Measurements from ENCODE around the gene ZNF362.

The ZNF362 gene

DNA sequence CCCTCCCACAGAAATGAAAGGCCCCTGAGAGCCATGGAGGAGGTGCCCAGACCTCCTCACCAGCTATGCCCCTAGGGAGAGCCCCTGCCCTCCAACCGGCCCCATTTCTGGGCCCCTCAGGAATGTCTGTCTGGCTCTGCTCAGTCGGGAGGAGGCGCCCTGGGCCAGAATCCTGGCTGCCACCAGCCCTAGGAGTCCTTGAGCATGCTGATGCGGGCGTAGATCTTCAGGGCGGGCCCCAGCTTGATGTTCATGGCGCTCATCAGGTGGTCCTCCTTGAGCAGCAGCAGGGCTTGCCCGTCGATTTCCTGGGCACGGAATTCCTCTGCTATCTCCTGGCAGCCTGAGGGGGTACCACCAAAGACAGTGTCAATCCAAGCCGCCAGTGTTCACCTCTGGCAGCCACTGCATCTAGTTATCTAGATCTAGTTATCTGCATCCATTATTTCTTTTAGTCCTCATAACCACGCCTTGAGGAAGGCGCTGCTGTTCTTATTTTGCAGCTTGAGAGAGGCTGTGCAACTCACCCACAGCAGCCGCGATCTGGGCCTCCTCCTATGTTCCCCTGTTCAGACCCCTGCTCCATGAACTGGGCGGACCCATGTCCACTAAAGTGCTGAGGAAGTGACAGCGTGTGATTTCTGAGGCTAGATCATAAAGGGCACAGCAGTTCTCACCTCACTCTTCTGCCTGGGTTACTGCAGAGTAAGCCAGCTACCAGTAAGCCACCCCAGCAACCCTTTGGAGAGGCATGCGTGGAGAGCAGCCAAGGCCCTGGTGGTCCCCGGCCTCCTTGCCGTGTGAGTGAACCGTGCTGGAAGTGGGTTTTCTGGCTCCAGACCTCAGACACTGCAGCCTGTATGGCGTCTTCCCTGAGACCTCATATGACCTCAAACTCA, 68.6 kb downstream of the ZNF362 start:
- DNase-seq (ENCODE audit: low read depth in 2 of 2): no peak

DNA sequence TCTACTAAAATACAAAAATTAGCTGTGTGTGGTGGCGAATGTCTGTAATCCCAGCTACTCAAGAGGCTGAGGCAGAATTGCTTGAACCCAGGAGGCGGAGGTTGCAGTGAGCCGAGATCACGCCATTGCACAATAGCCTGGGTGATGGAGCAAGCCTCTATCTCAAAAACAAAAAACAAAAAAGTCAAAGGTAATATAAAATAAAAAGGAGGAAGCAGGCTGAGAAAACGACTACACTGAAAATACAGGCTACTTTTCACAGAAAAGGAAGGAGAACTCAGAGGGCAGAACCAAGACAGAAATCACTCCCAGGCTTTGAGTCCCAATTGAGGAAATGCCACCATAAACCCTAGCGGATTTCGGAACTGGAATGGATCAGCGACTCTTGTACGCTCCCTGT, 70.5 kb downstream of the ZNF362 start:
- no peak for DNase-seq (ENCODE audit: low read depth in 2 of 2)

DNA sequence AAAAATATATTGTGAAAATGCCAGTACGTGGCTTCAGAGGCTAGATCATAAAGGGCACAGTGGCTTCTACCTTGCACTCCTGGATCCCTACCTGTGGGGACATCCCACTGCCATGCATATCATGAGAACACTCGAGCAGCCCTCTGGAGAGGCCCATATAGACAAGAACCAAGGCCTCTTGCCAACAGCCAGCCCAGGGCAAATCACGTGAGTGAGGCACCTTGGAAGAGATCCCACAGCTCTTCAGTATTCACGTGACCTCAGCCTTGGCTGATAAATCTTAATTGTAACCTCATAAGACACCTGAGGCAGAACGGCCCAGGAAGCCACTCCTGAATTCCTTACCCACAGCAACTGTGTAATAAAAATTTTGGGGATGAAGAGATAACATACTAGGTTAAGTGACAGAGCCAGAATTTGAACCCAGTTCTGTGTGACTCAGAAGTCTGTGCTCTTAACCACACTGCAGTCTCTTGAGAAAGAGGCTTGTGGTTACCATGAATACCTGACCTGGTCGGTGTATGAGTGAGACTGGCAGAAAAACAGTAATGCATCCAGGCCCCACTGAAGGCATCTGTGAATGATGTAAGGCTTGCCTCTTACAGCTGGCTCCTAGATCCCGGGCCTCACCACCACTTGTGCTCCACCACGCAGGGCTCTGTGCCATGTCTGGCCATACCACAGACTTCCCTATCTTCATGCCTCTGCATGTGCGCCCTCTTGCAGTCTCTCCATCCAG, 71.5 kb downstream of the ZNF362 start:
- DNase-seq (ENCODE audit: low read depth in 2 of 2): peak; percentile 74 to 78

DNA sequence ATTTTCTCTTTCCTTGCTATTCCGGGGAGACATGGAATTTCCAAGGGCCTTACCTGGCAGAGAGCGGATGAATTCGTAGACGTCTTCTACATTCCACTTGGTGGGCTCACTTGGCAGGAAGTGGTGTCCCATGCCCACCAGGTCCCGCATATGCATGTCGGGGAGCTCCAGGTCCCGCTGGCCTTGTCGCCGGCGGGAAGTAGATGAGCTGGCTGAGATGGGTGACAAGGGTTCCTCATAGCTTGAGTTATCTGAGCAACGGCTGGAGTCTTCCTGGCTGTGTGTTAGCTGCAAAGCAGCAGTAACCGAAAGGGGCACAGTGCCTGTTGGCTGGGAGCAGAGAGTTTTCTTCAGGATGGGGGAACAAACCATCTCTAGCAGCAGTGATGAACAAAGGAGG, 72.5 kb downstream of the ZNF362 start:
- DNase-seq (ENCODE audit: low read depth in 2 of 2): no peak

DNA sequence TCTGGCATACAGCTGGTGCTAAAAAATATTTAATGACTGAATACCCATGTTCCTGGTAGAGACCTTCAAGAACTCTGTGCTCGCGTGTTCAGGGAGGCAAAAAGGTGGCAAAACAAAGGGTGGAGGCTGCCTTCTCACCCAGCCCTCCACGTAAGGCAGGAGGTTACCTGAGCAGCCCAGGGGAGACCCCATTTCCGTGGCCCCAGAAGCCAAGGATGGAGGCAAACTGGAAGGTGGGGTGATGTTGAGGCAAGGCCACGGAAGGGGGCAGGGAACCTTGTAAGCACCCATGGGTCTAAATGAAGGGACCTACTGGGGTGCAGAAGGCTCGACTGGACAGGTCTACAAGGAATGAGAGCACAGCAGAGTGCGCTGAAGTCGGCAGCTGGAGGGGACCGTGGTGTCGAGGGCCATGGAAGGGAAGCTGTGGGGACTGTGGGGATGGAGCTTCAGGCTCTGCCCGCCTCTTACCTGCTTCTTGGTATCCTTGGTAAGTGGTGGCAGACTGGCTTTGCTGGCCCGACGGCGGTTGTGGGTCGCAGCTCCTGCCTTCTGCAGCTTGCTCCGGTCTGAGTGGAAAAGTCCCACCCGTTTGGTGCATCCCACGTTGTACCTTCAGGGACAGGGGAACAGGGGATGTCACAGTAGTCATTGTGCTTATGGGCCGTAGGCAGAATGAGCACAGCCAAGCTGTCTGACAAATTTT, 73.5 kb downstream of the ZNF362 start:
- no peak for DNase-seq (ENCODE audit: low read depth in 2 of 2)

DNA sequence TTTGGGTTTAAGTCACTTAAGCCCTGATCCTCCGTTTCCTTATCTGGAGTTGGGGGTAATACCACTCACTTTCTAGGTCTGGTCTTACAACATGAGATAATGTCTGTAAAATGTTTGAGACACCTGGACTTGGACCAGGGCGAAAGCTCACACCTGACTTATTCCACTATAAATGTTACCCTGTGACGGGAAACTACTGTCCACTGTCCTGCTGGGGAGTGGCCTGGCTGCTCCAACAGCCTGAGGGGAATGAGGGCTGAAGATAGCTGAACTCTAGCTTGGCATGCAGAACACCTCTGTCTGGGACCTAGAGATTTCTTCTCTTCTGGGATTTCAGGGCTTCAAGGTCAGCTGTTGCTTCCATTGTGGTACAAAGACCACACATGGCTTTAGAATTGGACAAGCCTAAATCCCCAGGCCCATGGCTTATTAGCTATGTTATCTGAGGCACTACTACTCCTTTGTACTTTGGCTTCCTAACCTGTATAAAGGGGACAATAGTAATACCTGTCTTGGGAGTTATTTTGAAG, 74.1 kb downstream of the ZNF362 start:
- DNase-seq (ENCODE audit: low read depth in 2 of 2): no peak

DNA sequence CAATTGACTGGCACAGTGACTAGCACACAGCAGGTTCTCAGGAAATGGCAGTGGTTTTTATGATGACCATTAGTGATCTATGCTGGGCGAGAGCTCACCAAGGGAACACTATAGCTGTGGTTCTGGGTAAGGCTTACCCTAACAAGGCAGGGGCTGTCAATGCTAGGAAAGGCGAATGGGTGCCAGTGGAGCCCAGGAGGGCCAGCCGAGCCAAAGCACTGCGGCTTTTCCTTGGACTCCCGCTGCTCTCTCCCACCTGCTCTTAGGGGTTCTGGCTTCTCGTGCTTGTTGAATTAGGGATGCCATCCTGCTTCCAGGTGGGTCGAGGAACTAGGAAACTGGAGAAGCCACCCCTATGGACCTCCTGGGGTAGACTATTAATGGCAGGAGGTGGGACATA, 74.6 kb downstream of the ZNF362 start:
- no peak for DNase-seq (ENCODE audit: low read depth in 2 of 2)

DNA sequence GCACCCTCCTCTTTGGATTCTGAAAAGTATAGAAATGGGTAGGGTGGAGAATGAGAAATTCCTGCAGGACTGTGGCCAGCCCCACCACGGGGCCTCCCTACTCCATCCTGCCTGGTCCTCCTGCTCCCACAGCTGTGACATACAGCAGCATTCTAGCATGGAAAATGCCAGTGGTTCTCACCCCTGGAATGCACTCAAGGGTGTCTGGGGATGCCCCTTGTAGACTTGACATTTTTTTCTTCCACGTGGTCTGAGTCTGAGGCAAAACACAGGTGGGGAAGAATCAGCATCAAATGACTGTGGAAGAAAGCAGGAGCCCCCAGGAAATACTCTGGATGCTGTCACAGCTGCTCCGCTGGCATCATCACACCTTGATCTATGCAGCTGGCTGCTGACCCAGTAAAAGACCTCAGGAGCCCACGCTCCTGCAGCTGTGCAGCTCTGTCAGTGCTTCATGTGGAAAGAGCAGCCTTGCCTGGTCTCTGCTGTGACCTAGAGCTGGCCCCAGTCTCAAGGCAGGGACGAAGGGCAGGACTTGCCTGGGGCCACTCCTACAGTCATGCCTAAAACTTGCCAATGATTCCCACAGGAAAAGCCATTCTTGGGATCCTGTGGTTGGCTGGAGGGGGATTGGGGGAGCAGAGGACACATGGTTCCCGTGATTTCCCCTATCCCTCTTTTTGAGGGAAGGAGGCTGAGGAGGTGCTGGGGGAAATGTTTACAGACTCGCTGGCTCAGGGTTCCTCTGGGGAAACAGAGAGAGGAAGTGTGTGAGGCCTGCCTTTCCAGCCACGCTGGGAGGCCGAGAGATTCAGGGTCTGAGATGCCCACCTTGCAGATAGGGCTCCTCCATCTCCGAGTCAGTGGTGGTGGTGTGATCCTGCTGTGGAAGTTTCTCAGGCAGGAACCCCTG, 75.4 kb downstream of the ZNF362 start:
- DNase-seq (ENCODE audit: low read depth in 2 of 2): no peak

DNA sequence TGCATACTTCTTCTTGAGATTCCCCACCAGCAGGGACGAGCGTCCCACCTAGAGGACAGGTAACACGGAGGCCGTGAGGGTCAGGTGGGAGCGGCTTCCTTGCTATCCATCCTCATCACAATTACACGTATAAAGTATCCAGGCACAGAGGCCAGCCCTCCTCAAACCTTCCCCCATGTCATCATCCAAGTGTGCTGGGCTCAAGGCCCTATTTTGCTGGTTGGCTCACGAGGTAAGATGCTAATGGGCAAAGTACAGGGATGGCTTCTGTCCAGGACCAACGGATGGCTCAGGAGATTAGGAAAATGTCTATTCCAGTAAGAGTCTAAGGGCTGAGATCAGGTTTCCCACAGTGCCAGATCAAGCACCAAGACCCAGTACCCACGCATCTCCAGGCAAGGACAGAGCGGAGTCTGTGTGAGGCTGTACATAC, 76.1 kb downstream of the ZNF362 start:
- DNase-seq (ENCODE audit: low read depth in 2 of 2): no peak

DNA sequence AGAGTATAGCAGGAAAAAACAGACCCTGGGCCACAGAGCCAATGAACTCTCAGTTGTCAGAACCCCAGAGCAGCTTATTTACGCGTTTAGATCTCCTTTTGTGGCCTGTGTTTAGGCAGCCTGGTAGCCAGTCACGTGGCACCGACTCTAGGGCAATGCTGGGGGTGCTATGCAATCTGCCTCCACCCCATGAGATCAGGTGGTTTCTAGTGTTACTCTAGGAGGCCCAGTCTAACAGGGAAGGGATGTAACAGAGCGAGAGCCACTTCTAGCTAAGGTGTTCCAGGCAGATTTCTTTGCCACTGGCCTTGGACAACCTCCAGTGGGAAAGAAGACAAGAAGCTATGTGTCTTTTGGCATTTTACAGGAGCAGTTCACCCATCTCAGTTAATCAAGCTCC, 76.6 kb downstream of the ZNF362 start:
- DNase-seq (ENCODE audit: low read depth in 2 of 2): no peak

DNA sequence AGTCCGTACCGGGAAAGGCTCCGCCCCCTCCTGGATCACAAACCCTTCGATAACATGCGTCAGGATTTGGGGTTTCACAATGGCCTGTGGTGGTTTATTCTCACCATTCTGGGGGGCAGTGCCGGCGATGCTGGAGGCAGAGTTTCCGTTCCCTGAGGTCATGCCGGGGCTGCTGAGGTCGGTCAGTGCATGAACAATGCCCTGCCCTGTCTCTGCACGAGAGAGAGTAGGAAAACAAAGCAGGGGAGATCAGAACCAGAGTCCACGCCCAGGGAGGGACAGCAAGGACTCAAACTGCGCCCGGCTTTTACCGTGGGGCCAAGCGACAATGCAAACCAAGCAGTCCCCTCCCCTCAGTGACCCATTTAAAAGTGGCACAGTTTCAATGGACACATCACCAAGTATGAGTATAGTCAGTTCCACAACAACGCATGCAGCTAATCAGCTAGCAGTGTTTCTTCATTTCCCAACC, 77.8 kb downstream of the ZNF362 start:
- no peak for DNase-seq (ENCODE audit: low read depth in 2 of 2)

DNA sequence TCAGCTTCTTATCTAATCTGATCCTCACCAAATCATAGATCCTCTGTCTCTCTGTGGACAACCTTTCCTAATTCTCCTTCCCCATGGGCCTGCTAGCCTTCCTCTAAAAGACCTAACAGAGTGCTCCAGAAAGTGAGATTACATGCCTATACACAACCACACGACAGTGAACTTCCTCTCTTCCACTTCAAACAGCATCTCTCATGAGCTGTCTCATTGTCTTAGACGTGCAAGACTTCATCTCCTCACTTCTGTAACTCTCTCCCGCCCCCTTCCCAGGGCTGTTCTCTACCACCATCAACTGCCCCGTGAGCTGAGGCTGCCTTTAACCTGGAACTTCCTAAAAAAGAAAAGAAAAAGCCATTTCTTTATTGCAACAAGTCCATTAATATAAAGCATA, 78.7 kb downstream of the ZNF362 start:
- no peak for DNase-seq (ENCODE audit: low read depth in 2 of 2)

DNA sequence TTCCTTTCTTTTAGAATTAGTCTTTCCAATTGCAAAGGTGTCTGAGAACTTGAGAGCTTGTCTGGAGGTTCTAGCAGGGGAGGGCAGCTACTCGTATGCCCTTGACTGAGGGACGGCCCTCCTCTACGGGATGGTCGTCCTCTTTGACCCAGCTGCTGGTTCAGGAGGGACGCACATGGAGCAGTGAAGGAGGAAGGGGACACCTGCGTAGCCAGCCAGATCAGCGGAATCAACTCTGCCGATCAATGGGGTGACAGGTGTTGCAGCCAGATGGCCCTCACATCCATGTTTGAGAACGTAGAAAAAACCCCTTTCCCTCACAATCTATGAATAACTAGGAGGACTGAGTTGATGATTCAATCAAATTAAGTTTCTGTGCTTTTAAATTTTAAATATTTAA, 80.3 kb downstream of the ZNF362 start:
- no peak for DNase-seq (ENCODE audit: low read depth in 2 of 2)

DNA sequence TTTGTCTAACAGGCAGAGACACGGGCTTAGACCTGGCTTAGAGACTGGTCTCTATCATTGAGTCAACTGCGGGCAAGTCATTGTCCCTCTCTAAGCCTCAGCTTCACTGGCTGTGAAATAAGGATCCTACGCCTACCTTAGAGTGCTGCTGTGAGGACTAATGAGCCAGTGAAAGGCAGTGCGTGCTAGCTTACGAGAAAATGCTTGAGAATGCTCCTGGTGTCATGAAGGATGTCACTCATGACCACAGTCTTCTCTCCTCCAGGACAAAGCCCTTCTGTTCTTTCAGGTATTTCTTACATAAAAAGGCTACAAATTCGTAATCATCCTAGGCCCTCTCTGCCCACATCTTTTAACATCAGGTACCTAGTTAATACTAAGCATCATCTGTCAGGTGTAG, 81.1 kb downstream of the ZNF362 start:
- DNase-seq (ENCODE audit: low read depth in 2 of 2): no peak

DNA sequence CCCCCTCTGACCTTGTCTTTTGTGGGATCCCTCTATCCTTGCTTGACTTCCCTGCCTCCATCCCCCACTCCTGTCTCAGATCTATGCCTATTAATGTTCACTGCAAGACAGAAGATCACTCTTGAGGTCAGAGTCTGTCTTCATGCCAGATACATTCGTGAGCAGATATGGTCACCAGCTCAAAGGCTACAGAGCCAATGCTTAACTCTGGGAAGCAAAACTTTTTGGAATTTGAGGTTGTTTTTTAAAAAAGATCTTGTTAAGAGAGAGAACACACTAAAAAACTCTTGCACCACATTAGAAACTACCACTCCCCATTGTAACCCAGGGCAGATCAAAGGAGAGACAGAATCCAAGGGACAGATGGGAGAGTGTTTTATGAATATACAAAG, 81.8 kb downstream of the ZNF362 start:
- DNase-seq (ENCODE audit: low read depth in 2 of 2): no peak

DNA sequence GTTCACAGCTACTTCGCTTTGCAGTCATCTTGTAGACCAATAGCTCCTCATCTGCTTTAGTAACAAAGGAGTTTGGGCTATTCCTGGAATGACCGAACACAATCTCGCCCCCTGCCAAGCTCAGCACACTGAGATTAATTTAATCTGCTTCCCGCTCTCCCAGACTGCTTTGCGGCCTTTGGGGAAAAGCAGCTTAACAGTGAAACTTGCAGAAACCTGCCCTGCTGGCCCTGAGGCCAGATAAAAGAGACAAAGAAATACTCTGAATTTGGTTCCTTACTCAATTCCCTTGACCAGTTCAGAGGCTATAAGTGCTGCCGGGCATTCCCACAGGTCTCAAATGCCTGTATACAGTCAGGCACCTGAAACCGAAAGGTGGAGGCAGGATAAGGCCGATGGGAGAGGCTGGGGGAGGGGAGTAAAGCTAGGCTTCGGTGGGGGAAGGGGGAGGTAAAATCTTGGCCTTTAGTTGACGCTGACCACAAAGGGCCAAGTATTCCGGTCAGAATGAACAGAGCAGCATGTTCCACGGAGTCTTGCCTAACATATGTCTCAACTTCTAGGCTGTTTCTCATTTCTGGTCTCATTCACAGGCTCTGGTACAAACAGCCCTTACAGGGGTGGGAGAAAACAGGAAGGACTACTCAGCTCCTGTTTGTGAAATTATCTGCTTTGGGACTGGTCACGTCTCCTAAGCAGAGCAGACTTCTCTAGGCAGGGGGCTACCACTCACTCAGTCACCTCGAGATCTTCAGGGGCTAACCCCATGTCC, 82.3 kb downstream of the ZNF362 start:
- peak; percentile 48 to 50 for DNase-seq (ENCODE audit: low read depth in 2 of 2)

DNA sequence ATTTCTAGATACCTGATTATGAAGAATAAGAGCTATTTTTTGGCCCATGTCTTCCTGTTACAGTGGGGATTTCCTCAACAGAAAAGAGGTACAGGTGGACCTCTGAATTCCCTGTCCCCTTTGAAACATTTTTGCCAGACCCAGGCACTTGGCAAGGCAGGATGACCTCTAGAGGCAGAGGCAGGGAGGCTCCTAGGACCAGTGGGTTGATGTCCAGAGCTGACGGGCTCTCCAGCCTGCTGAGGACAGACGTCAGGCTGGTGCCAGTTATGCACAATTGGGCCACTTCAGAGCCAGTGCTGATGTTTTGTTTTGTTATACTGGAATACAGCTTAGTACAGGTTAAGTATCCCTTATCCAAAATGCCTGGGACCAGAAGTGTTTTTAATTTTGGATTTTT, 83.1 kb downstream of the ZNF362 start:
- DNase-seq (ENCODE audit: low read depth in 2 of 2): no peak

DNA sequence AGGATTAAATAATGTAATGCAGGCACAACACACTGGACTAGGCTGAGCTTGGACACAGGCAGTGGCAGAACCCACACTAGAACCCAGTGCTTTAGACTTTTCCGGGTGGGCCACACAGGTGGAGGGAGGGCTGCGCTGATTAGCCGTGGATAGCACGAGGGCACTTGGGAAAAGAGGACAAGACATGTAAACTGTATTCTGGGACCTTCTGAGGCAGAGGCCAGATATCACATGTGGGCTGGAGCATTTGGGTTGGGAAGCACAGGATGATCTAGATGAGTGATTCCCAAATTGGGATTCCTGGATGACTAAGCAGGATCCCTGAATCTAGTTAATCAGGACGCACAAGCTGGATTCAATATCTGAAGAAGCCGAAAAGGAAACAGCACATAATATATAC, 84.9 kb downstream of the ZNF362 start:
- no peak for DNase-seq (ENCODE audit: low read depth in 2 of 2)

DNA sequence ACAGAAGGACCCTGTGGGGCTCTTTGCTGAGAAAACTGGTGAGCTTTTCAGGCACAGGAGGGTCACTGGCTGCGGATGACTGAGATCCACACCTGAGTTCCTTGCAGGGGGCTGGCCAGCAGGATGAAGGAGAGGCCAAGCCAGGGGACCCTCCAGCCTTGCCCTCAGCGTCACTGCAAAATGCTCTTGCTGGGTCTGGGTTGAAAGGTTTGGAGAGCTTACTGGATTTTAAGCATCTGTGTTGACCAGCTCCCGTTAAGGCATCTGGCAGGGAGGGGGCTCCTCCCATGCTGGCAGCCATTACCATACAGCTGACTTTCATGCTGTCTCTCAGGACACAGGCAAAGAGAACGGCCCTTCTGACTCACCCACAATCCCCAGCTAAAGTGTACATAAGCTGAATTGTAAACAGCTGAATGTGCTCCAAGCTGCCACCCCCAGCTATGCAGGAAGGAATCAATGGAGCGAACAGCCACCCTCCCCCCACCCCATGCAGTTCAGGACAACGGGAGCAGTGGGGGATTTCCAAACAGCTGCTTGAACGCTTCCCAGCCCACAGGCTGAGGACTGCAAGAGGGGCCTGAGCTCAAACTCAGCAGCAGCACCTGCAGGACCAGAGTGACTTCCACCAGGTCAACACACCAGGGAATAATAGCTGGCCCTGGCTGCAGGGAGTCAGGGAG, 85.9 kb downstream of the ZNF362 start:
- DNase-seq (ENCODE audit: low read depth in 2 of 2): peak; percentile 92

DNA sequence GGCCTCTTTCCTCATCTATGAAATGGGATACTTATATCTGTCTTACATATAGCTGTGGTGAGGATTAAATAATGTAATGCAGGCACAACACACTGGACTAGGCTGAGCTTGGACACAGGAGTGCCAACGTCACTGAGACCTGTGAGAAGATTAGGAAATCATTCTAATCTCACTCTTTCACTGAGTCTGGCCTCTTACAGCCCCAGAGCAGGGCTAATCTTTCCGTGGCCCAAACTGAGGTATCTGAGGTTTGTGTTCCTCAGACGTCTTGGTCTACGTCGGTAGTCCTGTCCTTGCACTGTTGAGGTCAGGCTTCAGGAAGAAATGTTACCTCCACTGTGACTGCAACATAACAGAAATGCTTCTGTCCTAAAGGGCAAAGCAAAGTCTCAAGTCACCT, 87.2 kb downstream of the ZNF362 start:
- no peak for DNase-seq (ENCODE audit: low read depth in 2 of 2)

All from fibroblast of skin of left quadriceps (primary cell).